Measurements from ENCODE around the gene PNLDC1.

DNA sequence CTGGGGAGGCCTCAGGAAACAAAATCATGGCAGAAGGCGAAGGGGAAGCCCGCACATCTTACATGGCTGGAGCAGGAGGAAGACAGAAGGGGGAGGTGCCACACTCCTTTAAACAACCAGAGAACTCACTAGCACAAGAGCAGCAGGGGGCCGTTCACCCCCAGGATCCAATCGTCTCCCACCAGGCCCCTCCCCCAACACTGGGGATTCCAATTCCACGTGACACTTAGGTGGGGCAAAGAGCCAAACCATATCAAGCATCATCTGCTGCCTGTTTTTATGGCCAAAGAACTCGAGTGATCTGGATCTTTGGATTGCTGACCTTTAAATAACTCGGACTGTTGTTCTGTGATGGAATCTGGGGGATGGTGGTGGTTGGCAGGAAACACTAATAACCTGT is 28.0 kb downstream of the PNLDC1 start:
- TF ChIP-seq, protein P1, sequence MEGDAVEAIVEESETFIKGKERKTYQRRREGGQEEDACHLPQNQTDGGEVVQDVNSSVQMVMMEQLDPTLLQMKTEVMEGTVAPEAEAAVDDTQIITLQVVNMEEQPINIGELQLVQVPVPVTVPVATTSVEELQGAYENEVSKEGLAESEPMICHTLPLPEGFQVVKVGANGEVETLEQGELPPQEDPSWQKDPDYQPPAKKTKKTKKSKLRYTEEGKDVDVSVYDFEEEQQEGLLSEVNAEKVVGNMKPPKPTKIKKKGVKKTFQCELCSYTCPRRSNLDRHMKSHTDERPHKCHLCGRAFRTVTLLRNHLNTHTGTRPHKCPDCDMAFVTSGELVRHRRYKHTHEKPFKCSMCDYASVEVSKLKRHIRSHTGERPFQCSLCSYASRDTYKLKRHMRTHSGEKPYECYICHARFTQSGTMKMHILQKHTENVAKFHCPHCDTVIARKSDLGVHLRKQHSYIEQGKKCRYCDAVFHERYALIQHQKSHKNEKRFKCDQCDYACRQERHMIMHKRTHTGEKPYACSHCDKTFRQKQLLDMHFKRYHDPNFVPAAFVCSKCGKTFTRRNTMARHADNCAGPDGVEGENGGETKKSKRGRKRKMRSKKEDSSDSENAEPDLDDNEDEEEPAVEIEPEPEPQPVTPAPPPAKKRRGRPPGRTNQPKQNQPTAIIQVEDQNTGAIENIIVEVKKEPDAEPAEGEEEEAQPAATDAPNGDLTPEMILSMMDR (IDR thresholded peaks at IDR 0.05 in 2 of 3, conservative IDR thresholded peaks at IDR 0.05 in 1 of 3; ENCODE audit: insufficient read depth in 2 of 3, low read depth in 1 of 3, low read length in 3 of 3): no peak
- no peak for TF ChIP-seq EZH2 (IDR thresholded peaks at IDR 0.05; ENCODE audit: borderline replicate concordance, low read depth, low read length)
- no peak for TF ChIP-seq REST (IDR thresholded peaks at IDR 0.05; ENCODE audit: borderline replicate concordance)
- no peak for TF ChIP-seq REST (CRISPR knock-in tag; IDR thresholded peaks at IDR 0.05; ENCODE audit: low read depth)
- TF ChIP-seq MEF2A (IDR thresholded peaks at IDR 0.05; ENCODE audit: control insufficient read depth, low read depth, low read length): no peak
- TF ChIP-seq POLR2AphosphoS5 (IDR thresholded peaks at IDR 0.05; ENCODE audit: control insufficient read depth, insufficient read depth, low read depth, low read length): no peak
- TF ChIP-seq, protein P2, sequence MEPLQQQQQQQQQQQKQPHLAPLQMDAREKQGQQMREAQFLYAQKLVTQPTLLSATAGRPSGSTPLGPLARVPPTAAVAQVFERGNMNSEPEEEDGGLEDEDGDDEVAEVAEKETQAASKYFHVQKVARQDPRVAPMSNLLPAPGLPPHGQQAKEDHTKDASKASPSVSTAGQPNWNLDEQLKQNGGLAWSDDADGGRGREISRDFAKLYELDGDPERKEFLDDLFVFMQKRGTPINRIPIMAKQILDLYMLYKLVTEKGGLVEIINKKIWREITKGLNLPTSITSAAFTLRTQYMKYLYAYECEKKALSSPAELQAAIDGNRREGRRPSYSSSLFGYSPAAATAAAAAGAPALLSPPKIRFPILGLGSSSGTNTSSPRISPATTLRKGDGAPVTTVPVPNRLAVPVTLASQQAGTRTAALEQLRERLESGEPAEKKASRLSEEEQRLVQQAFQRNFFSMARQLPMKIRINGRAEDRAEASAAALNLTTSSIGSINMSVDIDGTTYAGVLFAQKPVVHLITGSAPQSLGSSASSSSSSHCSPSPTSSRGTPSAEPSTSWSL (CRISPR knock-in tag; IDR thresholded peaks at IDR 0.05; ENCODE audit: borderline replicate concordance): no peak
- no peak for TF ChIP-seq RBM15 (IDR thresholded peaks at IDR 0.05; ENCODE audit: insufficient read depth, low read length)
- no peak for TF ChIP-seq CEBPG (CRISPR knock-in tag; IDR thresholded peaks at IDR 0.05)
- TF ChIP-seq CEBPG (tag; conservative IDR thresholded peaks at IDR 0.05 in 1 of 2, IDR thresholded peaks at IDR 0.05 in 1 of 2): no peak
- TF ChIP-seq, protein P3, sequence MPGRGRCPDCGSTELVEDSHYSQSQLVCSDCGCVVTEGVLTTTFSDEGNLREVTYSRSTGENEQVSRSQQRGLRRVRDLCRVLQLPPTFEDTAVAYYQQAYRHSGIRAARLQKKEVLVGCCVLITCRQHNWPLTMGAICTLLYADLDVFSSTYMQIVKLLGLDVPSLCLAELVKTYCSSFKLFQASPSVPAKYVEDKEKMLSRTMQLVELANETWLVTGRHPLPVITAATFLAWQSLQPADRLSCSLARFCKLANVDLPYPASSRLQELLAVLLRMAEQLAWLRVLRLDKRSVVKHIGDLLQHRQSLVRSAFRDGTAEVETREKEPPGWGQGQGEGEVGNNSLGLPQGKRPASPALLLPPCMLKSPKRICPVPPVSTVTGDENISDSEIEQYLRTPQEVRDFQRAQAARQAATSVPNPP (IDR thresholded peaks at IDR 0.05; ENCODE audit: borderline replicate concordance, insufficient read depth, insufficient read length): no peak
- no peak for TF ChIP-seq TBP (optimal IDR thresholded peaks at IDR 0.05; ENCODE audit: low read depth, low read length)
- TF ChIP-seq DPF2 (IDR thresholded peaks at IDR 0.05): no peak
- TF ChIP-seq SPI1 (IDR thresholded peaks at IDR 0.05; ENCODE audit: borderline replicate concordance, low read depth, low read length): no peak
- no peak for TF ChIP-seq MYC (IDR thresholded peaks at IDR 0.05; ENCODE audit: low read depth, low read length)
- TF ChIP-seq MYC (CRISPR knock-in tag; IDR thresholded peaks at IDR 0.05; ENCODE audit: borderline replicate concordance, low read depth): no peak
- TF ChIP-seq SMARCB1 (IDR thresholded peaks at IDR 0.05; ENCODE audit: insufficient read length, low read depth): no peak
